M059J (cell line): ENCODE results near the gene CRY2. TPM values are rescaled to one million over a fixed set of nuclear protein-coding genes. Genes with fewer than 3 reads are reported as not detected.
A peak's percentile ranks its signal among the peaks of the same experiment; 100 is the strongest.
"Not testable (repeated sequence)": the region's sequence is repeated elsewhere in the genome, so short reads cannot be mapped to it uniquely, and the experiment has no call there.

Source experiments
- DNase-seq: peaks from one replicate; pipeline ENCODE4 v3.0.0-alpha.2; 2012; ENCODE audit warnings: low read depth
- total RNA-seq: library from RNA; depleted of rRNA; stranded (reverse); fragments of >200 nt; shearing (Covaris generic); gene quantifications from 2 replicates; pipeline ENCODE4 v1.2.3, GENCODE V29; 2014

The CRY2 gene
- total RNA-seq, 1 experiment from 2014 or later, result 6.1 TPM

- DNase-seq, result peak; percentile 89
Observed at GRCh38 chr11:45899448-45900174, 52.3 kb downstream of the CRY2 start.

GRCh38 chr11:45900175-45900800 lies 53.0 kb downstream of the CRY2 start:
- DNase-seq, result not testable (repeated sequence)

GRCh38 chr11:45900916-45901617 lies 53.8 kb downstream of the CRY2 start:
- no peak for DNase-seq

- no peak for DNase-seq
Observed at GRCh38 chr11:45901626-45902025, 54.4 kb downstream of the CRY2 start.

GRCh38 chr11:45902452-45903380 lies 55.4 kb downstream of the CRY2 start:
- no peak for DNase-seq

- DNase-seq, result no peak
Observed at GRCh38 chr11:45904309-45904915, 57.1 kb downstream of the CRY2 start.

GRCh38 chr11:45905095-45905494 lies 57.8 kb downstream of the CRY2 start:
- no peak for DNase-seq

- not testable (repeated sequence) for DNase-seq
Observed at GRCh38 chr11:45905576-45905975, 58.3 kb downstream of the CRY2 start.

- no peak for DNase-seq
Observed at GRCh38 chr11:45906096-45906682, 58.9 kb downstream of the CRY2 start.

- DNase-seq, result no peak
Observed at GRCh38 chr11:45906965-45907611, 59.8 kb downstream of the CRY2 start, which contains the start of gene FREY1. FREY1 (minus strand) TSS chr11:45907271; CDS start chr11:45907245, 26 bp downstream.

- DNase-seq, result no peak
Observed at GRCh38 chr11:45907911-45908370, 60.7 kb downstream of the CRY2 start.

- no peak for DNase-seq
Observed at GRCh38 chr11:45909594-45910475, 62.6 kb downstream of the CRY2 start.

- no peak for DNase-seq
Observed at GRCh38 chr11:45910623-45911022, 63.3 kb downstream of the CRY2 start.

- DNase-seq, result no peak
Observed at GRCh38 chr11:45913514-45913913, 66.2 kb downstream of the CRY2 start.

- DNase-seq, result no peak
Observed at GRCh38 chr11:45913942-45914635, 66.8 kb downstream of the CRY2 start.

- DNase-seq, result no peak
Observed at GRCh38 chr11:45915446-45915845, 68.2 kb downstream of the CRY2 start.

- DNase-seq, result no peak
Observed at GRCh38 chr11:45917286-45917622, 70.0 kb downstream of the CRY2 start.

- DNase-seq, result peak; percentile 100
Observed at GRCh38 chr11:45917623-45918330, 70.5 kb downstream of the CRY2 start, which contains the start of gene PEX16. PEX16 (minus strand) TSS chr11:45917877; CDS start chr11:45917811, 66 bp downstream.
